ENCODE data around the gene SLC6A1. TPM values are rescaled to one million over a fixed set of nuclear protein-coding genes. Genes with fewer than 3 reads are reported as not detected.

The SLC6A1 gene
- polyA plus RNA-seq, 2 of the 4 experiments (the other 2 are of a cell fraction): not detected

- DNase-seq (ENCODE audit: low read depth in 1 of 2, low spot score in 1 of 2) (no peak), ATAC-seq (no peak), FAIRE-seq (no peak)
- H3K27ac ChIP-seq: no peak overlapping the region
- POLR2A ChIA-PET: no interaction called here
- no peaks in the 10 kb centered on the region for H3K9me3 ChIP-seq
- CTCF ChIA-PET: interaction anchor here (0.8 kb wide), 1 partner anchor 9 kb away, joined by 3 read pairs; no protein-coding TSS in a partner anchor
- TF ChIP-seq SMC3 (IDR thresholded peaks at IDR 0.05): no peak
- TF ChIP-seq HOXA7 (CRISPR knock-in tag; IDR thresholded peaks at IDR 0.05): no peak
- no peak for TF ChIP-seq POLR2AphosphoS2 (conservative IDR thresholded peaks at IDR 0.05; ENCODE audit: low read length)
- no peak for TF ChIP-seq MAFK (IDR thresholded peaks at IDR 0.05; ENCODE audit: partially characterized antibody)
- no peak for TF ChIP-seq HOXB5 (CRISPR knock-in tag; IDR thresholded peaks at IDR 0.05)
- TF ChIP-seq MYC (IDR thresholded peaks at IDR 0.05; ENCODE audit: borderline replicate concordance, low read length): no peak
- no peak for TF ChIP-seq RAD21 (conservative IDR thresholded peaks at IDR 0.05 in 1 of 2, IDR thresholded peaks at IDR 0.05 in 1 of 2)
- no peak for TF ChIP-seq HDAC2 (IDR thresholded peaks at IDR 0.05)
- 13% methylated on average over 7 of the region's 7 CpGs for WGBS (ENCODE audit: missing lambda C conversion rate)
- no peak overlapping the region for H3K4me3 ChIP-seq
- peaks cover 5% of the 10 kb centered on the region; the same call in 1 of the 3 replicates for H3K4me1 ChIP-seq
- no peak overlapping the region for H3K4me2 ChIP-seq
These were observed 3.5 kb upstream of the SLC6A1 start for GRCh38 chr3:10988991-10989484.

DNA sequence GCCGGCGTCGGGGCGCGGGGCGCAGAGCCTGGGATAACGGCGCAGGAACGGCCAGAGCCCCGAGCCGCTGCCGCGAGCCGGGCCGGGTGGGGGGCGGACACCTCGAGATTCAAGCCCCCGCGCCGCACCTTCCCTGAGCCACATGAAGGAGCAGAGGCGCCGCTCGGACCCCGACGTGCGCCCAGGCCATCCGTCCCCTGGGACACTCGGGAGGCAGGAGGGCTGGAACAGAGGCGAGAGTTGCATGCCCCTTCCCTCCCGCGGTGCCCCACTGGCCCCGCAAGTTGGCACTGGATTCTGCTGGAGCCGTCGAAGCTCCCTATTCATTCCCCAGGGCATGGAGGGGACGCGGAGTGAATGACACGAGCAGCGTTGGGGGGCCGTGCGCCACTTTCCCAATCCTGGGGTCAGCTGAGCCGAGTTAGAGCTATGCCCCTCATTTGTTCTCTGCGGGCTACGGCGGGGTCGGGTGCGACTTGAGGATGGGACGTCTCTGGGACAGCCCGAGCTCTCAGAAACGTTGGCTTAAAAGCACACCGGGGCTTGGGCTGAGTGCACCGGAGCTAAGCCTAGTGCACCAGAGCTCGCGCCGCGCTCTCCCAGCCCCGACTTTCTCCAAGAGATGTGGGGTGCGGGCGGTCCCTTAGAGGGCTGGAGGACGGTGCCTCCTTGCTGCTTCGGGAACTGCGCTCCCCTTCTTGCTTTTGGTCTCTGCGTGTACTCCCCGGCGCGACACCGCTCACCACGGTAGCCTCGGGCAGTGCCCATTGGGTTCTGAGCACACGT, 588 bp downstream of the SLC6A1 start:
- ATAC-seq (peak in 1 of 2 experiments; percentile 8; a peak in 1 of 6 replicates), DNase-seq (ENCODE audit: low read depth in 1 of 2, low spot score in 1 of 2) (no peak), FAIRE-seq (no peak)
- ChIA-PET CTCF (interaction anchor here (1.4 to 5.0 kb wide), 7 partner anchors 9 to 255 kb away, joined by 3 to 20 read pairs (median 5); no protein-coding TSS in a partner anchor), POLR2A (no interaction called here)
- no peaks in the 10 kb centered on the region for H3K9me3 ChIP-seq
- no peak for TF ChIP-seq RAD21 (conservative IDR thresholded peaks at IDR 0.05 in 1 of 2, IDR thresholded peaks at IDR 0.05 in 1 of 2)
- TF ChIP-seq ELK1 (IDR thresholded peaks at IDR 0.05; ENCODE audit: low read depth, low read length): no peak
- no peak for TF ChIP-seq CHD4 (IDR thresholded peaks at IDR 0.05; ENCODE audit: borderline replicate concordance)
- TF ChIP-seq MAFK (IDR thresholded peaks at IDR 0.05; ENCODE audit: partially characterized antibody): no peak
- no peak for TF ChIP-seq RCOR1 (IDR thresholded peaks at IDR 0.05; ENCODE audit: low read depth, low read length)
- no peak for TF ChIP-seq FOSL2 (IDR thresholded peaks at IDR 0.05)
- no peak for TF ChIP-seq FOSL2 (CRISPR knock-in tag; IDR thresholded peaks at IDR 0.05)
- TF ChIP-seq, protein P1, sequence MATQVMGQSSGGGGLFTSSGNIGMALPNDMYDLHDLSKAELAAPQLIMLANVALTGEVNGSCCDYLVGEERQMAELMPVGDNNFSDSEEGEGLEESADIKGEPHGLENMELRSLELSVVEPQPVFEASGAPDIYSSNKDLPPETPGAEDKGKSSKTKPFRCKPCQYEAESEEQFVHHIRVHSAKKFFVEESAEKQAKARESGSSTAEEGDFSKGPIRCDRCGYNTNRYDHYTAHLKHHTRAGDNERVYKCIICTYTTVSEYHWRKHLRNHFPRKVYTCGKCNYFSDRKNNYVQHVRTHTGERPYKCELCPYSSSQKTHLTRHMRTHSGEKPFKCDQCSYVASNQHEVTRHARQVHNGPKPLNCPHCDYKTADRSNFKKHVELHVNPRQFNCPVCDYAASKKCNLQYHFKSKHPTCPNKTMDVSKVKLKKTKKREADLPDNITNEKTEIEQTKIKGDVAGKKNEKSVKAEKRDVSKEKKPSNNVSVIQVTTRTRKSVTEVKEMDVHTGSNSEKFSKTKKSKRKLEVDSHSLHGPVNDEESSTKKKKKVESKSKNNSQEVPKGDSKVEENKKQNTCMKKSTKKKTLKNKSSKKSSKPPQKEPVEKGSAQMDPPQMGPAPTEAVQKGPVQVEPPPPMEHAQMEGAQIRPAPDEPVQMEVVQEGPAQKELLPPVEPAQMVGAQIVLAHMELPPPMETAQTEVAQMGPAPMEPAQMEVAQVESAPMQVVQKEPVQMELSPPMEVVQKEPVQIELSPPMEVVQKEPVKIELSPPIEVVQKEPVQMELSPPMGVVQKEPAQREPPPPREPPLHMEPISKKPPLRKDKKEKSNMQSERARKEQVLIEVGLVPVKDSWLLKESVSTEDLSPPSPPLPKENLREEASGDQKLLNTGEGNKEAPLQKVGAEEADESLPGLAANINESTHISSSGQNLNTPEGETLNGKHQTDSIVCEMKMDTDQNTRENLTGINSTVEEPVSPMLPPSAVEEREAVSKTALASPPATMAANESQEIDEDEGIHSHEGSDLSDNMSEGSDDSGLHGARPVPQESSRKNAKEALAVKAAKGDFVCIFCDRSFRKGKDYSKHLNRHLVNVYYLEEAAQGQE (IDR thresholded peaks at IDR 0.05): no peak
- no peak for TF ChIP-seq HEYL (CRISPR knock-in tag; IDR thresholded peaks at IDR 0.05)
- TF ChIP-seq ZSCAN20 (CRISPR knock-in tag; IDR thresholded peaks at IDR 0.05): no peak
- TF ChIP-seq HES2 (IDR thresholded peaks at IDR 0.05): no peak
- TF ChIP-seq SREBF2 (IDR thresholded peaks at IDR 0.05): no peak
- no peak for TF ChIP-seq ZNF302 (CRISPR knock-in tag; IDR thresholded peaks at IDR 0.05)
- no peak for TF ChIP-seq SMC3 (IDR thresholded peaks at IDR 0.05)
- no peak for TF ChIP-seq JUNB (IDR thresholded peaks at IDR 0.05)
- WGBS (ENCODE audit: missing lambda C conversion rate): 29% methylated on average over 51 of the region's 69 CpGs
- peak overlapping the region; percentile 47 for H3K4me3 ChIP-seq
- H3K4me1 ChIP-seq: peaks cover 5% of the 10 kb centered on the region; the same call in 1 of the 3 replicates
- peak overlapping the region; percentile 71 for H3K4me2 ChIP-seq
- no peak overlapping the region for H3K27ac ChIP-seq

All from A549 (cell line).